Posterior cingulate gyrus (tissue), 11 donors: ENCODE measurements around the gene AGBL5.

Source experiments
- DNase-seq, 10 donors: peaks; one replicate each; pipeline versions ENCODE4 v3.0.0 to v3.0.0-alpha.2; 2020 to 2021; ENCODE audit warnings: mixed read lengths in 3 of 10
- intact Hi-C: fragments of 100-400 bp; cut with DNase I; formaldehyde crosslinking; loops from one replicate; pipeline ENCODE4 v1.15.1; 2023

Gene AGBL5

DNA sequence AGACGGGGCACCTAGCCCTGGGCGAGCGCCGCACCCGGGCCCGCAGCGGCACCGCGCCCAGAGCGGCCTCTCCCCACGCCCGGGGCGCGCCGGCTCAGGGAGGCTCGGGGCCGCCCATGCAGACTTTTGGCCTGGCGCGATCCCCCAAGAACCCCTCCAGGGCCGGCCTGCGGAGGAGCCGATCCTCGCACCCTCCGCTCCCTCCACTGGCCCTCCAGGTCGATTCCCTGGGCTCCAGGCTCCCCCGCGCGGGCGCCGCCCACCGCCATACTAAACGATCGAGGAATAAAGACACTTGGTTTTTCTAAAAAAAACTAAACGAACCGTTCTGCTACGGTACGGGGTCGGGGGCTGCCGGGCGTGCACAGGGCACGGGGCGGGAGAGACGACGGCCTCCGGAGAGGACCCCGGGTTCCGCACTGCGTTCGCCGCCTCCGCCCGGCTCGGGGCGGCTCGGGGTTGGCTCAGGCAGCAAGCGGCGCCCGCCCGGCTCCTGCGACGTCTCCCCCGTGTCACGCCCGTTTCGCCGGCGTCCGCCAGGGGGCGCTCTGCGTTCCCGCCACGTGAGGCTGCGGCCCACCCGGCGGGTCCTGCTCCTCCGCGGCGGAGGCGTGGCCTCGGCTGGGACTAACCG lies 34.7 kb downstream of the AGBL5 start:
- intact Hi-C loops = loop anchor here (2.0 to 5.0 kb wide), 2 partner anchors 35 to 46 kb away; partner anchors contain the start of genes AGBL5 and PREB
- DNase-seq = peak; percentile 91 to 99 (median 96)

DNA sequence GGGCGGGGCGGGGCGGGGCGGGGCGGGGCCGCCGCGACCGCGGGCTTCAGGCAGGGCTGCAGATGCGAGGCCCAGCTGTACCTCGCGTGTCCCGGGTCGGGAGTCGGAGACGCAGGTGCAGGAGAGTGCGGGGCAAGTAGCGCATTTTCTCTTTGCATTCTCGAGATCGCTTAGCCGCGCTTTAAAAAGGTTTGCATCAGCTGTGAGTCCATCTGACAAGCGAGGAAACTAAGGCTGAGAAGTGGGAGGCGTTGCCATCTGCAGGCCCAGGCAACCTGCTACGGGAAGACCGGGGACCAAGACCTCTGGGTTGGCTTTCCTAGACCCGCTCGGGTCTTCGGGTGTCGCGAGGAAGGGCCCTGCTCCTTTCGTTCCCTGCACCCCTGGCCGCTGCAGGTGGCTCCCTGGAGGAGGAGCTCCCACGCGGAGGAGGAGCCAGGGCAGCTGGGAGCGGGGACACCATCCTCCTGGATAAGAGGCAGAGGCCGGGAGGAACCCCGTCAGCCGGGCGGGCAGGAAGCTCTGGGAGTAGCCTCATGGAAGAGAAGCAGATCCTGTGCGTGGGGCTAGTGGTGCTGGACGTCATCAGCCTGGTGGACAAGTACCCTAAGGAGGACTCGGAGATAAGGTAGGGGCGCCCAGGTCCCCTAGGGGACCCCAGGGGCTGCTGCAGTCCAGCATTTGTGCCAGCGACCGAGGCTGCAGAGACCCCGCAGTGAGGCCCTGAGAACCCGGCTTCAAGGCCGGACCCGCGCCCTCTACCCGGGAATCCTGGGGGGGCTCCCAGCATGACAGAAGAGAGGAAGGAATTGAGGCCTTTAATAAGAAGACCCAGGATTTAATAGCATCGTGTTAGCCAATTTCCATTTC lies 35.5 kb downstream of the AGBL5 start, which contains the start of gene KHK:
Gene KHK, plus strand, starts transcription at position 49 of the 870 bp plus-strand sequence. Its CDS starts 488 bp downstream, at position 537.
- intact Hi-C loops = loop anchor here (2.0 to 5.0 kb wide), 2 partner anchors 36 to 45 kb away; partner anchors contain the start of genes AGBL5 and PREB
- DNase-seq = peak in 9 of 10 donors; percentile 37 to 97 (median 68)

DNA sequence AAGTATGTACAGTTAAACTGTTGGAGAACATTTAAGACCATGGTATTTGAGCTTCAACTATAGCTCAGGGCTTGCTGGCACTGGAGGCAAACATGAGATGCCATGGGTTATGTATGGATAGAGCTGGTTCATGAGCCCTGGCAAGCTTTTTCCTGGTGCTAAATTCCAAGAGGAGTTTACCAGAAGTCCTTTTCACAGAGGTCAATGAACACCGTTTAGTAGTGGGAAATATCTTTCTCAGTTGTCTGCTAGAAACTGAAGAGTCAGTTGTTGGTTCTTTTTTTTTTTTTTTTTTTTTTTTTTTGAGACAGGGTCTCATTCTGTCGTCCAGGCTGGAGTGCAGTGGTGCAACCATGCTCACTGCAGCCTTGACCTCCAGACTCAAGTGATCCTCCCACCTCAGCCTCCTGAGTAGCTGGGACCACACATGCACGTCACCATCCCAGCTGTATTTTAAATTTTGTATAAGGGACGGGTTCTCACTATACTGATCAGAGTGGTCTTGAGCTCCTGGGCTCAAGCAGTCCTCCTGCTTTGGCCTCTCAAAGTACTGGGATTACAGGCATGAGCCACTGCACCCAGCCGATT lies 36.4 kb downstream of the AGBL5 start:
- peak in 2 of 10 donors; percentile 26 to 38 for DNase-seq
- intact Hi-C loops = loop anchor here (2.0 to 5.0 kb wide), 2 partner anchors 37 to 44 kb away; partner anchors contain the start of genes AGBL5 and PREB

DNA sequence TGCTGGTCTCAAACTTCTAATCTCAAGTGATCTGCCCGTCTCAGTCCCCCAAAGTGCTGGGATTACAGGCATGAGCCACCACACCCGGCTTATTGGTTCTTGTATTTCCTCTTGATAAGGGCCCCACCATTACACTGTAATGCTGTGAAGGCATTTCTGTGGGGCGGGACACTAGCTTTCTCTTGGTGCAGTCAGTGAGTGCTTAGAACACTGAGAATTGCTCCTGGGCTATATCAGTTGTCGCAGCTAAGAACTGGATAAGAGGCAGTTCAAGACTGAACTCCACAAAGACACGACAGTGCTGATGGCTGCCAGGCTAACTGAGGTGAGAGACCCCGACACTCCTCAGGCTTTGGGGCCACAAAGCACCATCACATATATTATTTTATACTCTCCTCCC lies 37.2 kb downstream of the AGBL5 start:
- intact Hi-C loops = loop anchor here (5.0 kb wide), 1 partner anchor 44 kb away; the partner anchor contains the start of gene PREB
- peak in 2 of 10 donors; percentile 2 to 26 for DNase-seq

DNA sequence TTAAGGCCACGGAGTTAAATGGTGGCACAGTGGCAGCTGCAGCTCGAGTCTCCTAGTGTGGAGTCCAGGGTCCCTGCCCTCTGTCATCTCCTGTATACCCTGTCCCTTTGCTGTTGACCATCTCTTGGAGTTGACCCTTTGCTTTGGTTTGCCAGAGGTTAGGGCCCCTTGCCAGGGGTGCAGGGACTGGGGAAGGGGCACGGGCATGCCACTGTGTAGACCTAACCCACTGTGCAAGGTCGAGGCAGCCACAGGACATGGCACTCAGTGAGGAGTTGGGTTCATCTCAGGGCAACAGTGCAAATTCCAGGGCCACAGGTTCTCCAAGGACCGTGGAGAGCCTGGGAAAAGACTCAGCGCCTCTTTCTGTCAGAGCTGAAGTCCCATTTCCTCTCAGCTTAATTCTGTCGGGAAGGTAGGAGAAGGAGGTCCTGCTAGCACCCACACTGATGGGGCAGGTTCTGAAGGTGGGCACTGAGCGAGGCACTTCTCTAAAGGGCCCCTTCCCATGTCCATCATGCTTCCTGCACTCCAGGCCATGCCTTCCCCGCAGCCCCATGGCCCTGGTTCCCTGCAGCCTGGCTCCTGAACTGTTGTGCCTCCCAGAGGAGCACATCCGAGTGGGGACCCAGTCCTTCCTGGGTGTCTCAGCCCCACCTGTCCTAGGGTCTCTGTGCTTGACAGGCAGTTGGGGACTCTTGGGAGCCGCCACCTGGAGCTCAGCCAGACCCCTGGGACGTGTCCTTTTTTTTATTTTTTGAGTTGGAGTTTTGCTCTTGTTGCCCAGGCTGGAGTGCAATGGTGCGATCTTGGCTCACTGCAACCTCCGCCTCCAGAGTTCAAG lies 37.9 kb downstream of the AGBL5 start:
- intact Hi-C loops = loop anchor here (5.0 kb wide), 1 partner anchor 43 kb away; the partner anchor contains the start of gene PREB
- peak in 3 of 10 donors; percentile 33 to 52 (median 40) for DNase-seq

DNA sequence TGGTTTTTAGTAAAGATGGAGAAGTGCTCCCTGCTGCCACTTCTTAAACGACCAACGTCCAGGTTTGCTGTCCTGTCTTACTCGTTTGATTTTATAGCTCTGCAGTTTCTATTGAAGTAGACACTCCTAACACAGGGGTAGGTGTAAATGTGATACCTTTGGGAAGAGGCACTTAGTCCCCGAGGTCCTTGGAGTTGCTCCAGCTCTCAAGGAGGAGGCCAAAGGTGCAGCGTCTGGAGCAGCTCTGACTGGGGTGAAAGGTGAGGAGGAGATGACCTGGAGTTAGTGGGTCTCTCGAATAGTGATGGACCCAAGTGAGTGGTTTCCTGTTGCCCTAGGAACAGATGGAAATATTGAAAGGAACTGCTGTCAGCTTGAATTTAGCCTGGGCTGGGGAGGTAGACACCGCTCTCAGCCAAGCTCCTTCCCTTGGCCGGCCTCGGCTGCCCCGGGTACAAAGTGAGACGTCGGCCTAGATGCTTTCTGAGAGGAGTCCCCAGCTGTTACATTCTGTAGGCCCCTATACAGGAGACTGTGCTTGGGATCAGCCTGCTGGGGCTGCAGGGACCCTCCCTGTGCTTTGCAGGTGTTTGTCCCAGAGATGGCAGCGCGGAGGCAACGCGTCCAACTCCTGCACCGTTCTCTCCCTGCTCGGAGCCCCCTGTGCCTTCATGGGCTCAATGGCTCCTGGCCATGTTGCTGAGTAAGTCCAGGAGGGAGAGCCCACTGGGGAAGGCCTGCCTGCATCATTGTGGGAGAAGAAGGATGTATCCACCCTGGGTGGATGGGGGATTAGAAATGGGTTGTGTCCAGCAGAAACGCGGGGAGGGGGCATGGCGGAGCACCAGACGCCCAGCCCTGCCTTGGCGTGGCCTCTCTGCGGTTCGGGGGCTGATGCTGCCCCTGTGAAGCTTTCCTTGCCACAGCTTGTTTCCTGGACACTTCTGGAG lies 40.6 kb downstream of the AGBL5 start:
- DNase-seq = peak in 3 of 10 donors; percentile 48 to 80 (median 50)
- intact Hi-C loops = no loop called here

DNA sequence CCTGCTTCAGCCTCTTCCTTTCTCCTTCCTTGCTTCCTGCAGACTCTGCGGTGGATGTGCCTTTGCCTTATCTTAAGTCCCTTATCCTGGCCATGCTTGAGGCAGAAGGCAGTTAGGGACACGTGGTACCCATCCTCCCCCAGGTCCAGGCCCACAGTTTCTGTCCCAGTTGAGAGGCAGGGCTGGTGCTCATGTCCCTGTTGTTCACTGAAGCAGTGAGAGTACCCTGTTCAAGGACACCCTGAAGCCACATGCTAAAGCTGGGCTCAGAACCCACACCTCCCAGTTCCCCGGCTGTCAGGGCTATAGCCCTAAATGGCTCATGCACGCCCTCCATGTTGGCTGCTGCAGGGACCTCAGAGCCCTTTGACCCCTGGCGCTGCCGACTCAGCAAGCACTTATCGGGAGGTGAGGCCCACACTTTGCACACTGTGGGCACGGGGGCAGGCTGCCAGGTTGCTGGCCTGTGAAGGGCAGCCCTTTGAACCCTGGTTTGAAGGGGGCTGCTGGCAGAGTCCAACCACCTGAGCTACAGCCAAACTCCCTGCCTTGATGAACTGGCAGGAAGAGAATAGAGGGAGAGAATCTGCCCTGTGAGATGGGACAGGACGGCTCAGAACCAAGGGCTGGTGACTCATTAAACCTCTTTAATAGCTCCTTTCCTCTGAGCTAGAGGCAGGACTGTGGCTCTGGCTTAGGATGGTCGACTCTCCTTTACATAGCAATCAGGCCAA lies 41.4 kb downstream of the AGBL5 start:
- intact Hi-C loops = no loop called here

DNA sequence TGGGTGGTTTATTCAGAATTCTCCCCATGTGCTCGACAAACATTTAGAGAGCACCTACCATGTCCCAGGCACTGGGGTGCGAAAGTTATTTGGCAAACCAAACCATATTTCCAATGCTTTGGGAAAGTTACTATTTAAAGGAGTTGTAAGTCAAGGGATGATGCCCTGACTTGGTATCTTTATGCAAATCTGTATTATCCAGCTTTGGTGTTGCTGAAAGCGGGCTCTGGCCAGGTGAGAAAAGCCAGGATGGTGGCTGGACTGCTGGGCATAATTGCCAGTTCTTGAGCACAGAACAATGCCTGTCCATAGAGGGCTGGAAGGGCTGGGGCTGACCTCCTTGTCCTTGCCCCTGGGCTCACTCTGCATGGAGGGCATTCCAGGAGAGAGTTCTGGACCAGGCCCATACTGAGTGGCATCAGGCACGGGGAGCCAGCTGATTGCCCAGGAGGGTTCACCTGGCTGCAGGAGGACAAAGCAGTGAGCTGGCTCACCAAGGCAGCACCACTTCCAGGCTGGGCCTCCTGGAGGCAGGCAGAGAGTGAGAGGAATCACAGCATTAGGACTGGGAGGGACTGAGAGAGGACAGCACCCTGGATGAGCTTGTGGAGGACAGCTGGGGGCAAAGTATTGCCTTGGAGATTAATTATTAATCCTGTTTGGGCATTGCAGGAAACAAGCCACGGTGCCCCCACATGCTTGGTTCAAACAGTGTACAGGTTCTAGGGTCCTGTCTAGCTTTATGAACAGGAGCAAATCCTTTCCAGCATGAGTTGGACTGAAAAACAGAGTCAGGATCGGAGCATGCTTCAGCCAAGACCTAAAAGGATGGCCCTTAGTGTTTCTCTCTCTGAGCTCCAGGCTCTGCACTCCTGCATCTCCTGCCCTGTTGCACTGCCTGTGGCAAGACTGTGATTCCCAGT lies 42.2 kb downstream of the AGBL5 start:
- intact Hi-C loops = no loop called here
- peak in 3 of 10 donors; percentile 31 to 73 (median 49) for DNase-seq

More for the DNA sequence above, 41.4 kb downstream of the AGBL5 start:
- peak in 3 of 10 donors; percentile 20 to 77 (median 56) for DNase-seq

DNA sequence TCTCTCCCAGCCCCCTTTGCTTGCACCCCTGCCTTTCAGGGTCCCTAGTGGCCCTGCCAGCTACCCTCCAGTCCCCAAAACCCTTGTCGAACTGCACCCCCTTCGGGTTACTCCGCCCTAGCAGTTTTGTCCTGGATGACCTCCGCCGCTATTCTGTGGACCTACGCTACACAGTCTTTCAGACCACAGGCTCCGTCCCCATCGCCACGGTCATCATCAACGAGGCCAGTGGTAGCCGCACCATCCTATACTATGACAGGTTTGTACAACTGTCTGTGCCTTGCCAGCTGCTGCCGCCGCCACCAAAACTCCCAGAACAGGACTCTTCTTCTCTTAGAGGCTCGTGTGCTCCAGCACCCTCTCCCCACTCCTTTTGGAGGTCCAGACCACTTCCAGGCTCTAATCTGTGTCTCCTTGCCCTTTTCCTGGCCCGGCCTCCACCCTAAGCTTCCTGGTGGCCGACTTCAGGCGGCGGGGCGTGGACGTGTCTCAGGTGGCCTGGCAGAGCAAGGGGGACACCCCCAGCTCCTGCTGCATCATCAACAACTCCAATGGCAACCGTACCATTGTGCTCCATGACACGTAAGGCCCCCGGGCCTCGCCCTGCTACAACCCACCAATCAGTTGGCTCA lies 43.0 kb downstream of the AGBL5 start:
- peak in 3 of 10 donors; percentile 46 to 76 (median 59) for DNase-seq
- intact Hi-C loops = no loop called here

DNA sequence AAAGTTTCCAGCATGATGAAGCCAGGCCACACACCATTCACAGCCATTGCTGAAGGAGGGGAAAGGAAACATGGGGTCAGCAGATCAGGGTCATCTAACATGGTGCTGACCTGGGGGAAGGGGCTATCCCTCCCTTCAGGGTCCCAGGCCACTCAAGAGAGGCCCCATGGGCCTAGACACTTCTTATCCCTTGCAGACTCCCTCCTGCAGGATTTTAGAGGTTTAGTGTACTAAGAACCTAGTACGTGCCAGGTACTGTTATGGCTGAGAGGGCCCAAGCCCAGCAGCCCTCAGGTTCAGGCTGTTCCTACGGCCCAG lies 43.9 kb downstream of the AGBL5 start:
- intact Hi-C loops = loop anchor here (5.0 kb wide), 1 partner anchor 187 kb away; the partner anchor contains the start of gene TRIM54
- DNase-seq = peak in 3 of 10 donors; percentile 14 to 67 (median 19)

DNA sequence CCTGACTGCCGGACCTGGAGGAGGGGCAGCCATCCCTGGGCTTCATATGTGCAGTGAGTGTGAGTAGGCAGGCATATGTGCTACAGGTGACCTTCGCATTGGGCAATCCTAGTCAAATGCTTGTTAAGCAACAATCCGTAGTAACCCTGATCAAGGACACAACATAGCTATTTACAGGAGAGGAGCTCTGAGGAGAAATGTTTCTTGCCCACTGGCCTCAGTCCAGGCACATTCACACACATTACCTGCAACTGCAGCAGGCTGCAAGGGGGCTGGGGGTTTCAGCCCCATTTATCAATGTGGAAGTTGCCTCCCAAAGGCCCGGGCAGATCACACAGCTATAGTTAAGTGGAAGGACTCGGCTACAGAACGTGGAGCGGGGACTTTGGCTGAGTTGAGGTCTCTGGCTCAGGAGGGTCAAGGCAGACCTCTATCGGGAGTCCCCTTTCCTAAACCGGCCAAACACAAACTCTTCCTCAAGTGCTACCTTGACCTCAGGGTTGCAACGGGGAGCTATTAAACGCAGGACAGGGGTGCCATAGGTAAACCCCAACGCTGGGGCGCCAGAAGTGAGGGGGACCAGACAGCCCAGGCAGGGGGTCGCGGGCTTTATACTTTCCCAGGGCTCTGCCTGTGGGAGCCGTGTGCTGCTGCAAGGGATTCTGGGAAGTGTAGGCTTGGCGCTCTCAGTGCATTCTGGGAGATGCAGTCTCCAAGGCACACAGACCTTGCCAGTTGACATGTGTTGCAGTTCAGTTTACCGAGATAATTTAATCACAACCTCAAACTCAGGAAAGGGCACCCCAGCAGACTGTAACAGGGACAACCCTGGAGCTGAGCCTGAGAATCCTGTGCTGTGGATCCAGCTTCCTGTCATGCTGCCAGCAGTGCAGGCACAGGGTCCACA lies 44.5 kb downstream of the AGBL5 start:
- DNase-seq = peak; percentile 66 to 96 (median 72)
- intact Hi-C loops = loop anchor here (5.0 kb wide), 1 partner anchor 186 kb away; the partner anchor contains the start of gene TRIM54

DNA sequence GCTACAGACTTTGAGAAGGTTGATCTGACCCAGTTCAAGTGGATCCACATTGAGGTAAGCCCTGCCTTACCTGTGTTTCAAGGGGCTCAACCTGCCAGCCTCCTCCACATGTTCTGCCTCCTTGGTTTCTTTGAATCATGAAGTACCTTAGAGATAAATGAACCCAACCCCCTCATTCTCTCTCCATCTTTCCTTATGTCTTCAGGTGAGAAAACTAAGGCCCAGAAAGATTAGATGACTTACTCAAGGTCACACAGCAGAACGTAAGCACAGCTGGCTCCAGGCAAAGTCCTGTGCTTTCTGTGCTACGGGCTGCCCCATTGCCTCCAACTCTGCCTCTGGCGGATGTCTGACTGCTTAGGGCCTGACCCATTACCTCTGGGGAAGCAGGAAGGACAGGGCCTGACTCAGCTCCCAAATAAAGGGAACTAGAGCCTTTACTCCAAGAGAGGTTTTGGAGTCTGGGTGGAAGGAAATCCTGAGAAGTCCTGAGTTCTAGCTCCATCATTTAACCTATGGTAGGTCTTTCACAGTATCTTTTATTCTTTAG lies 45.4 kb downstream of the AGBL5 start:
- intact Hi-C loops = loop anchor here (5.0 kb wide), 1 partner anchor 185 kb away; the partner anchor contains the start of gene TRIM54

DNA sequence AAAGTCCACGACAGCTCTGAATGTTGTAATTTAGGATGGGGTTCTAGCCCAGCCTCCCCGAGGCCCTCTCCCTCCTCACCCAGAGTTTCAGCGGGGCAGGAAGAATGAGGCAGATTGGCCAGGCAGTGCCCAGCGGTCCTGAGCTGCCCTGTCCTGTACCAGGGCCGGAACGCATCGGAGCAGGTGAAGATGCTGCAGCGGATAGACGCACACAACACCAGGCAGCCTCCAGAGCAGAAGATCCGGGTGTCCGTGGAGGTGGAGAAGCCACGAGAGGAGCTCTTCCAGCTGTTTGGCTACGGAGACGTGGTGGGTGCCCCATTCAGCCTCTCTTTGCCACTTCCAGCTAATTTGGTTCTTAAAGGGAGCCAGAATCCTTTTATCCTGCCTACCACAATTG lies 45.9 kb downstream of the AGBL5 start:
- intact Hi-C loops = loop anchor here (5.0 kb wide), 1 partner anchor 185 kb away; the partner anchor contains the start of gene TRIM54
- peak in 1 of 10 donors; percentile 62 for DNase-seq

More for the DNA sequence above, 45.4 kb downstream of the AGBL5 start:
- DNase-seq = peak in 2 of 10 donors; percentile 30 to 54

DNA sequence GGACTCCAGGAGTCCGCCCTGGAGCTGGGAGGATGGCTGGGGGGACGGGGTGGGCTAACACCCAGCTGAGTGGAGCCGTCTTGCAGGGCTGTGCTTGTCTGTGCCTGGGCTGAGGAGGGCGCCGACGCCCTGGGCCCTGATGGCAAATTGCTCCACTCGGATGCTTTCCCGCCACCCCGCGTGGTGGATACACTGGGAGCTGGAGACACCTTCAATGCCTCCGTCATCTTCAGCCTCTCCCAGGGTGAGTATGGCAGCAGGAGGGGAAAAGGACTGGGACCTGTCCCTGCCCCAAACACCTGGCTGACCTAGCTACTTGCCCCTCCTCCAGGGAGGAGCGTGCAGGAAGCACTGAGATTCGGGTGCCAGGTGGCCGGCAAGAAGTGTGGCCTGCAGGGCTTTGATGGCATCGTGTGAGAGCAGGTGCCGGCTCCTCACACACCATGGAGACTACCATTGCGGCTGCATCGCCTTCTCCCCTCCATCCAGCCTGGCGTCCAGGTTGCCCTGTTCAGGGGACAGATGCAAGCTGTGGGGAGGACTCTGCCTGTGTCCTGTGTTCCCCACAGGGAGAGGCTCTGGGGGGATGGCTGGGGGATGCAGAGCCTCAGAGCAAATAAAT lies 48.0 kb downstream of the AGBL5 start:
- intact Hi-C loops = loop anchor here (2.0 to 5.0 kb wide), 2 partner anchors 183 to 203 kb away; partner anchors contain the start of gene TRIM54
- DNase-seq = peak in 2 of 10 donors; percentile 76 to 82
